CD4-positive, alpha-beta T cell treated with Interleukin-2 at 100 ng/mL for 4 hours (primary cell): ENCODE measurements around the gene TBCA.
"Not testable (repeated sequence)": the region's sequence is repeated elsewhere in the genome, so short reads cannot be mapped to it uniquely, and the experiment has no call there.

ENCODE experiments used
- DNase-seq: peaks from one replicate; pipeline ENCODE4 v3.0.0-alpha.2; 2020; ENCODE audit warnings: low spot score

The TBCA gene

DNA sequence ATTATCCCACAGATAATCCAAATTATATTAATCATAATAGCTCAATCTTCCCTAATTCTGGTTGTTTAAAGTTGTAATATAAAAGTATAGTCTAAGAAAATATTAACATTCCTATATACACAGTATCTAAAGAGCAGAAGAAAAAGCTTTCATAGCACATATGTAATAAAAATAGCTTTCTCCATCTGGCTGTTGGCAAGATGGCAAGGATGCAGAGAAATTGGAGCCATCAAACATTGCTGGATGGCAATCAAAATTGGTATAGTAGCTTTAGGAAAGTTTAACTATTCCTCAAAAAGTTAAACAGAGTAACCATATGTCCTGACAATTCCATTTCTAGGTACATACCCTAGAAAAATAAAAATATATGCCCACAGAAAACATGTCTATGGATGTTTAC, 66.8 kb downstream of the TBCA start:
- no peak for DNase-seq

DNA sequence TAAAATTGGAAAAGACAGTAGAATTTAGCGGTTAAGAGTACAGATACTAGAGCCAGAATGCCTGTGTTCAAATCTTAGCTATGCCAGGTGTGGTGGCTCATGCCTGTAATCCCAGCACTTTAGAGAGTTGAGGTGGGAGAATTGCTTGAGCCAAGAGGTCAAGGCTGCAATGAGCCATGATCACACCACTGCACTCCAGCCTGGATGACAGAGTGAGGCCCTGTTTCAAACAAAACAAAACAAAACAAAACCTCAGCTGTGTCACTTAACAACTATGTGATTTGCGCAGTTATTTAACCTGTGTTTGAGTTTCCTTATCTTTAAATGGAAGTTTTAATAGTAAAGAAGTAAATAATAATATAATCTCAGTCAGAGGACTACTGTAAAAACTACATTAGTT, 68.3 kb downstream of the TBCA start:
- DNase-seq = no peak

DNA sequence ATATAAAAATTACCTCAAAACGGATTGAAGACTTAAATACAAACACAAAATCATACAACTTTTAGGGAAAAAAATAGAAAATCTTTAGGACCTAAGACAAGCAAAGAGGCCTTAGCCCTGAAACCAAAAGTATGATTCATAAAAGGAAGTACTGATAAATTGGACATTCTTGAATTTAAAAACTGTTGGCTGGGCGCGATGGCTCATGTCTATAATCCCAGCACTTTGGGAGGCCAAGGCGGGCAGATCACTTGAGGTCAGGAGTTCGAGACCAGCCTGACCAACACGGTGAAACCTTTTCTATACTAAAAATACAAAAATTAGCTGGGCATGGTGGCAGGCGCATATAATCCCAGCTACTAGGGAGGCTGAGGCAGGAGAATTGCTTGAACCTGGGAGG, 76.6 kb downstream of the TBCA start:
- not testable (repeated sequence) for DNase-seq

DNA sequence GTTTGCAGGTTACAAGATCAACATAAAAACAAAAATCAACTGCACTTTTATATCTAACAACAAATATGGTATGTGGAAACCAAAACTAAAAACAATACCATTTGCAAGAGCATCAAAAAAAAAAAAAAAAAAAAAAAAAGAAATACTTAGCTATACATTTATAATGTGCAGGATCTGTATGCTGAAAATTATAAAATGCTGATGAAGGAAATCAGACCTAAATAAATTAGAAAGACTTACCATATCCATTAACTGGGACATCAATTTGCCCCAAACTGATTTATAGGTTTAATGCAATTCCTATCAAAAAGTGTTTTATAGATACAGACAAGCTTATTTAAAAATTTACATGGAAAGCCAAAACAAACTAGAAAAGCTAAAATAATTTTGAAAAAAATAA, 77.2 kb downstream of the TBCA start:
- DNase-seq = no peak

DNA sequence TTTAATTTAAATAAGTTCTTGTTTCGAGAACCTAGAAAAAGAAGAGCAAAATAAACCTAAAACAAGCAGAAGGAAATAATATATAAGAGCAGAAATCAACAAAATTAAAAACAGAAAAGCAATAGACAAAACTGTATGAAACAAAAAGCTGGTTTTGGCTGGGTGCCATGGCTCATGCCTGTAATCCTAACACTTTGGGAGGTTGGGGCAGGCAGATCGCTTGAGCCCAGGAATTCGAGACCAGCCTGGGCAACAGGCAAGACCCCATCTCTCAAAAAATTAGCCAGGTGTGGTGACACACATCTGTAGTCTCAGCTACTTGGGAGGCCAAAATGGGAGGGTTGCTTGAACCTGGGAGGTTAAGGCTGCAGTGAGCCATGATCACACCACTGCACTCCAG, 78.4 kb downstream of the TBCA start:
- no peak for DNase-seq

DNA sequence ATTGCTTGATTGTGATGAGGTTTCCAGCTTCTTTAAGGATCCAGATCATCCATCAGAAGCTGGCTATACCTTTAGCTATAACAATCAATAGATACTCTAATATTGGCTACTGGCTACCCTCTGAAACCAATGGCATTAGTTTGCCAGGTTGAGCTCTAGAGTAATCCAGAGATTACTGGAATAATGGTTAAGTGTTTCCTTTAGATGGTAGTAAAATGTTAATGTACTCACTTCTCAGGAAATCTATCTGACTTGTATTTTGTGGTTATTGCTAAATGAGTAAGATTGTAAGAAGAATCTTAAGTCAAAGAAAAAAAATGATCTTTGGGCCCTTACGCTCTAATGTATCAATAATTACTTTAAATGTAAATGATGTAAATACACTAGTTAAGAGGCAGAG, 80.0 kb downstream of the TBCA start:
- no peak for DNase-seq

DNA sequence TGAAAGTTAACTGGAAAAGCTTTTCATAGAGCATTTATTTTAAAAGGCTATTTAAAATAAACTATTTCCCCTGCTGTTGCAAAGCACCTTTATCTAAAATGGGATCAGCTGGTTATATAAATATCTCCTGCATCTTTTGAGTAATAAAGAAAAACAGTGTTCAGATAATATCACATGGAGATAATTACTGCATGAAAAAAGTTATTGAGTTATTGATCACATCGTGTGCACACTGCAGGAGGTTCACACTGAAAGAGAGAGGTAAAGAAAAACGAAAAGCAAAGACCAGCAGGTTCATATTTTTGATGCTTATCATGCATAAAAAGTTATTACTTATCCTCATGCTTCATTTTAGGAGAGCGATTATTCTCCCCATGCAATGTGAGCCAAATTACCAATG, 82.2 kb downstream of the TBCA start:
- DNase-seq = no peak

DNA sequence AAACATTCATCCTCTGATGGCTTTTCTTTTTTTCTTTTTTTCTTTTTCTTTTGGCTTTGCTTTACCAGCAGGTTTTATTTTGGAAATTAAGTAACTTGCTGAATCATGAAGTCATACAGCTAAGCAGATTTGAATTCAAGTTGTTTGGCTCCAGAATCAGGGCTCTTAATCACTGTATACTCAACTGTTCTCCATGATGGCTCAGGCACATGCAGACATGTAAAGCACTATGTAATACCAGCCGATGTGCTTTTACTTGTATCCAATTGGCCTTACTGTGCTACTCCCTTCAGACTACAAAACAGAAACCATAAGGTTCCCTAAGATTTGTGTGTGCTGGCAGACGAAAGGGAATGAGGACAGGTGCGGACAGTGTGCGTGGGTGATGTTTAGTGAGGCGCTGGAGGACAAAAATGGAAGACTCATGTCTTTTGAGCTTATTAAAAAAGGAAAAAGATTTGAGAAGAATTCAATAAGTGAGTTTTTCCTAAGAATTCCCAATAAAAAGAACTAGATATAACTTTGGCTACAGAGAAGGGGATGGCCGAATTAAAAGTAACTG, 92.9 kb downstream of the TBCA start:
- no peak for DNase-seq

DNA sequence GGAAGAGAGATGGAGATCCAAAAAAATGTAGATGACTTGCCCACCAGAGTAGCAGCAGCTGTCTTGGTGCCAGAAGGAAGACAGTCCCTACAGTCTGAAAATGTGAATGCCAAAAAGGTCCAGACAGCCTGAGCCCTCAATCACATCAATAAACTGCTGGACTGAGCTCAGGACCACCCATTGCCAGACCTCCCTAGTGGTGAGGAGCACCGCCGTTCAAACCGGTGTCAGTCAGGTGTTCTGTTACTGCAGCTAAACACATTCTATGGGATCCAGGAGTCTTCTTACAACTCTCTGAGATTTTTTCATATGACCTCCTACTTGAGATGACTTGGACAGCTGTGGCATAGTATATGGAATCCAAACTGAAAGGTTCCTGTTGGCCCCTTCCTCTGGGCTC, 105.6 kb downstream of the TBCA start:
- DNase-seq = no peak

DNA sequence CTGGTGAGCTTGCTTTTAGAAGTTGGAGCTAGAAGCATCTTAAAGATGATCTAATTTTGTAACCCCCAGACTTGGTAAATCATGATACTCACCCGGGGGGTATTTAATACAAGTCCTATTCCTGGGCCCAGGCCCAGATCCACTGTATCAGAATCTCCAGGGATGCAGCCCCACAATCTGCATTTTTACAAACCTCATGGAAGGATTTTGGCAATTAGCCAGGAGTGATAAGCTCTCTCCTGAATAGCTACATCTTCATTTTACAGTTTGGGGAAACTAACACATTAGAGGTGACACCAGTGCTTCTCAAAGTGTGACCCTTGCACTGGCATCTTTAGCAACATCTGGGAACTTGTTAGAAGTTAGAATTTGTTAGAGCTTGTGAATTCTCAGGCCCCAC, 106.5 kb downstream of the TBCA start:
- no peak for DNase-seq

DNA sequence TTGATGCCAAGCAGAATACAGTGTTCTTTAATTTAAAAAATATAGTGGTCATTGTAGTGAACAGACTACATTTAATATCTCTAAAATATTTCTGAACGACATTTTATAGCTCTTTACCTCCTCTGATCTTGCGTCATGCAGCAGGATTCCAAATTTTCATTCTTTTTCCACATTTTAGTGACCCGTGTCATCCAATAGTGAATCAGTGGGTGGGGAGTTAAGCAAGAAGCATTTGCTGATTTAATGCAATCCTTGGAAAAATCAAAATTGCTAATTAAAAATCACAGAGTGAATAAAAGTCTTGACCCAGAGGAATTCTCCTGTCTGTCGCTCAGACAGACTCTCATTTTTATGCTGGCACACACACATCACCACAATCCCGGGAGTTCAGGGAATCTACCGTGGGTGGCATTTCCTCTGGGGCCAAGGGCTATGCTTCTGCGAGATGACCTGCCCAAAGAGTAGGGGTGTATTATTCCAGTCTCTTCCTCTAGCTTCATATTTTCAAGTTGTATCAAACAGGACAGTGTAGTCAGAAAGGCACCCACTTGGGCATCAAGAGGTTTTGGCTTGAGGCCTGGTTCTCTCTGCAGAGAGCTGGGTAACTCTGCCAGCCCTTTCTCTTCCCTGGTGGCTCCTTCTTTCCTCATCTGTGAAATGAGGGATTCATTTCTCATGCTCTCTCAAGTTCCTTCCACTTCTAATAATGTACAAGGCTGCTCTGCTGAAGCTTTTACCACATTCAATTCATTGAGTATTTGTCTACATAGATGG, 112.9 kb downstream of the TBCA start:
- no peak for DNase-seq

DNA sequence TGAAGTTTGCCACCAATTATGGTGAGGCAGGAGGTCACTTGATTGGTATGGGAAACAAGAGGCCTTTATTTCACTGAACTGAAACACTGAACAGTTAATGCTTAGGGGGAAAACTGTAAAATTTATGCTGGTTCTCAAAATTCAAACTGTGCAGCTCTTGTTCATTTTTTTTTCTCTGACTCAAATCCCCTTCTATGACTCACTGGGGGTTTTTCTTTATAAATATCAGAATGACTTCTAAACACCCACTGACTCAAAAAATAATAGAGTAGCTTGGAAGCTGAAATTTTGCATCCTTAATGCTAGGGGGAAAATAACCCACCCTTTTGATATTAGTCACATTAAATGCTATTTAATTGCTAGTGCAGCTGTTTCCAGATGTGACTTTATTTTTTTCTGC, 113.5 kb downstream of the TBCA start:
- DNase-seq = no peak

DNA sequence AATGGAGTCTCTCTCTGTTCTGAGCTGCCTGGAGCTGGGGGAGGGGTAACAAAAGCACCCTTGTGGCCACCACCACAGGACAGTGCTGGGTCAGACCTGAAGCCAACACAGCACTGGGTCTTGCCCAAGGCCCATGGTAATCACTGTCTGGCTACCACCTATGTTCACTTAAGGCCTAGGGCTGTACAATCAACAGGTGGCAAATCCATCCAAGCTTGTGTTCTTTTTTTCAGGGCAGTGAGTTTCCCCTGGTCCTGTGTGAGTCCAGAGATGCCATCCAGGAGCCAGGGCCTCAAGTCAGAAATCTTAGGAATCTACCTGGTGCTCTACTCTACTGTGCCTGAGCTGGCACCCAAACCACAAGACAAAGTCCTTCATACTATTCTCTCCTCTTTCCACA, 117.5 kb downstream of the TBCA start:
- no peak for DNase-seq

DNA sequence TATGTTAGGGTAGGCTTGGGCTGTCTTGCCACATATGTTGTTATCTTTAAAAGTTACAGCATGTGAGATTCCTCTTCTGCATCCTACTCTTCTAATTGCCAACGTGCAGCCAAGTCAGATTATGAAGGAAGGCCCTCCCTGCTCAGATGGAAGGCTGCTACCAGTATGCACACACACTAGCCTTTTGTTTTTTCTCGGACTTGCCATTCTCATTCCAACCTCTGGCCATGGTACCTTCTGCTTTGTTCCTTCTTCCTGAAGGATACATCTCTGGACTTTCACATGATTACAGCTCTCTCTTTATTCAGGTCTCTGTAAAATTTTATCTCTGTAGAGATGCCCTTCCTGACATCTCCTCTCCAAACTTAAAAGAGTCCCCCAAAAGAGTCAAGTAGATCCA, 124.8 kb downstream of the TBCA start:
- no peak for DNase-seq

DNA sequence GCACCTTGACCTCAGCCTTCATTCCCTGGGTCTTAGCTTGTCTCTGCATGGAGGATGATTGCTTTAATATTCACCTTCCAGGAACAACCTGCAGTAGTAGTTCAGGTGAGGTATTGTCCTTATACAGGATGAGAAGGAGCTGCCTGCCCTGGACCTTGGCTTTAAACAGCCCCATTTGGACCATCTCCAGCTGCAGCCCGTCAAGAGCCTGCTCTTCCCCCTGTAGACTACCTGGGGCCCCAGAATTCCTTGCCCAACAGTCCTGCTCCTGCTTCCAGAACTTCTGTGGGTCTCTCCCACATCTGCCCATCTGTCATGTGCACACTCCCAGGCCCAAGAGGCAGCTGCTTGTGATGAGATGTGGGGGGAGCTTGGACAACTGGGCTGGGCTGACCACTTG, 125.5 kb downstream of the TBCA start:
- no peak for DNase-seq

DNA sequence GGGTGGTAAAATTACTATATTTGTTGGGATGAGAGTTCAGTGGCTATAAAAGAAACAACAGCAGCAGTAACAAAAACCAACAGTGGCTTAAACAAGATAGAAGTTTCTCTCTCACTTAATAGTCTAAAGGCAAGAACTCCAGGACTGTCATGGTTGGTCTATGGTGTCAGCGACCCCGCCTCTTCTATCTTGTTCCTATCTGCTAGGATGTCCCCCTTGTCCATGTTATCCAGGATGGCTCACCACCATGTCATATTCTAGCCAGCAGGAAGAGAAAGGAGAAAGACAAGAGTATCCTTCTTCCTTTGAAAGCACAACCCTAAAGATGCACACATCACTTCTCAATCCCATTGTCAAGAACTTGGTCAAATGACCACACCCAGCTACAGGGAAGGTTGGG, 126.4 kb downstream of the TBCA start:
- DNase-seq = no peak

DNA sequence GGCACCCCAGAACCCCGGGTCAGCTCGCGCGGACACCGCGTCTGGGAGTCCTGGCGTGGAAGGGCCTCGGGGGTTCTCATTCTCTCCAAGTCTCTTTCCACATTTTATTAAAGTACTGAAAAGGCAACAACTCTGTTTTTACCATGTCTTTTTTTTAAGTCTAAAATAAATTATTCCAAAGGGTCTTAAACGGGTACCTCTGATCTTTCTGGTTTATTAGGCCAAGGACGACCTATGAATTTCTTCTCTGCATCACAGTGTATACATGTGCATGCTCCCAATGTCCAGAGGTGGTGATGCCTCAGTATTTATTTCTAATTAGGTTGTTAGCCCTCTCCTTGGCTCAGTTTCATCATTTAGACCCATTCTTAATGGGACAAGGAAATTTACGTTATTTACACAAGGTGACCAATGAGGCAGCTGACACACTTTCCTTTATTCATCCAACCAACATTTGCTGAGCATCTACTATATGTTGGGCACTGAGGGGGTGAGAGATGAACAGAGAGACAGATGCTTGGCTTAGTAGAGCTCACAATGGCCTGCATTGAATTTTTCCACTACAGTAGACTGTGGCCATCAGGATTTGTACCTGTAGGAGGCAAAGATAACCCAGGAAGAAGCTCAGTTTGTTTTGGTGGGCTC, 130.0 kb downstream of the TBCA start:
- no peak for DNase-seq

DNA sequence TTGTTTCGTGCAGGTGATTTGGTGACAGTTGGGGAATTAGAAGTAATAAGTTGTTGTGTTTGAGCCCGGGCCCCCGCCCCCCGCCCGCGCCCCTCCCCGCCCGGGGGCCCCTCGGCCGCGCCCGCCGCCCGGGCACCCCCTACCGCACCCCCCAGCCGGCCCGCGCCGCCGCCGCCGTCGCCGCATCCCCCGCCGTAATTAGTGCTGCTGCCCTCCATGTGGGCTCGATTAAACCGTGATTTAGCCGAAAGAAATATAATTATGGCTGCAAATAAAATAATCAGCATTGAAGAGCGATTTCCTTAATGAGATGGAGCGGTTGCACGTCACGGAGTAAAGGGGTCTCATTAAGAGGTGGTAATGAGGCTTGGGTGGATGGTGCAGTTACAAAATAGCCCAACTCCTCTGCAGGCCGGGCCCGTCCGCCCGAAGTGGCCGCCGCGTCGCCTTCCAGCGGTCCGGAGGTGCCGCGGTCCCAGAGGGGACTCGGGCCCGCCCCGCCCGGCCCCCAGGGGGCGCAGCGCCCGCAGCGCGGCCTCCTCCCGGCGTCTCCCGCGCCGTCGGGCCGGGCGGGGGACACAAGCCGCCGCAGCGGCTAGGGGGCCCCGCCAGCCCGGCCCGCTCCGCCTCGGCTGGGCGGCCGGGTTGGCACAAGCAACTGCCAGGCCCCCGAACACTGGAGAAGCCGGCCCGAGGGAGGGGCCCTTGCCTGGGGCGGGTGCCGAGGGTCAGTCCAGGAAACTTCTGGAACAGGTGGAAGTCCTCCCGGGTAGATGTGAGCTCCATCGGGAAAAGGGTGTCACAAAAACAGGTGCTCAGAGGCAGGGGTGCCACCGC, 130.8 kb downstream of the TBCA start:
- DNase-seq = peak; percentile 16

DNA sequence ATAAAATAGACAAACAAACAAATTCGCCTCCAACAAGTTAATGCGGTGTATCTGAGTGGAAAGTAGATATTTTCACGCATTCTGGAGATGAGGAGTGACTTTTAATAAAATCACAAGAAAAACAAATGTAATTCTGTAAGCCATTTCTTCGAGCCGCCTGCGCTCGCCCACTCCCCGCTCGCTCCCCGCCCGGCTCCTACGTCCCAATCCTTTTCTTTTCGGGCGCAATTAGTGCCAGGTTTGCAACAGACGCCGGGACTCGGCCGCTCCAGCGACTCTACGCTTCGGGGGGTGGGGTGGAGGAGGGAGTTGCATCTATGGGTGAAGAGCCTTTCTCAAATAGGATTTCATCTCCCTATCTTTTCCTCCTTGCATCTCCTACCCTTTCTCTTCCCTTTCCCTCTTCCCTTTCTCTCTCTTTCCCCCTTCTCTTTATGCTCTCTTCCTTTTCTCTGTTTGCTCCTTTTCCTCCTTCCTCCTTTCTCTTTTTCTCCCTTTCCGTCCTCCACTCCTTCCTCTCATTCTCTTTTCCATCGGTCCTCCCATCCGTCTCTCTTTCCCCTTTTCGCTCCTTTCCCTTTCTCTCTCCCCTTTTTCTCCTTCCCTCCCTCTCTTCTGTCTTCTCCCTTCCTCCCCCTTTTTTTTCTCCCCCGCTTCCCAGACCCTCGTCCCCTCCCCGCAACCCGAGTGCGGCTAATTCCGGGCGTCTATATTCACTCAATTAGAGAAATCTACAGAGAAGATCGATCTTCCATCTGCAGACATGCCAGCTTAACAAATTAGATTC, 131.6 kb downstream of the TBCA start:
- DNase-seq = no peak

DNA sequence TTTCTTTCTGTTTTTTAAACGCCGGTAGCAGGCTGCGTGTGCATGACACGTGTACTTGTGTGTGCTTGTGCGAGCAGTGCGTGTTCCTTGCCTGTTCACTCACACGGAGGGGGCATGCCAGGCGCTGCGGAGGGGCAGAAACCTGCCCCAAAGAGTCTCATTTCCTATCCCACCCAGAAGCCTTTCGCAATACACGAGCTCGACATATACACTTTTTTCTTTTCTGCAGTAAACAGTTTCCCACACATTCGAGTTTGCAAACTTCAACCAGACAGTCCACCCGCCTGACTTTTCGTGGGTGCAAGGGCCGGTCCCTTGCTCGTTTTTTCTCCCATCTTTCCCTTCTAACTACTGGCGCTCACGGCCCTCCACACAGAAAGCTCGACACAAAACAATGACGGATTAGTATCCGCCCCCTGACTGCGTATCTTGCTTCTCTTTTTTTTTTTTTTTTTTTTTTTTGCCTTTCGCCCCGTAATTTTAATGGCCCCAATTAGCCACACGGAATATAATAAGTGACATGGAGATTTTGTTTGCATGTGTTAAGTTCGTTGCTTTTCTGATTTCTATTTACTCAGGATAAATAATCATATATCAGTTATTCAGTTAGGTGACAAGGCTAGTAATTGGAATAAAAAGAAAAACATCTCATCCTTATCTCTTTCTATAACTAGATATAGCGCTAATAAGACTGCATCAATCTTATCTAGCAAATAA, 132.3 kb downstream of the TBCA start:
- DNase-seq = no peak
